NCI-H1105 treated with DMSO at 0.1 percent for 48 hours (cell line): ENCODE data around the gene EEF1AKMT2.
"Not testable (repeated sequence)": the region's sequence is repeated elsewhere in the genome, so short reads cannot be mapped to it uniquely, and the experiment has no call there.

ENCODE experiments used
- DNase-seq: peaks from one replicate; lab custom pipeline; 2025; lab: John Stamatoyannopoulos, UW

Gene EEF1AKMT2

DNA sequence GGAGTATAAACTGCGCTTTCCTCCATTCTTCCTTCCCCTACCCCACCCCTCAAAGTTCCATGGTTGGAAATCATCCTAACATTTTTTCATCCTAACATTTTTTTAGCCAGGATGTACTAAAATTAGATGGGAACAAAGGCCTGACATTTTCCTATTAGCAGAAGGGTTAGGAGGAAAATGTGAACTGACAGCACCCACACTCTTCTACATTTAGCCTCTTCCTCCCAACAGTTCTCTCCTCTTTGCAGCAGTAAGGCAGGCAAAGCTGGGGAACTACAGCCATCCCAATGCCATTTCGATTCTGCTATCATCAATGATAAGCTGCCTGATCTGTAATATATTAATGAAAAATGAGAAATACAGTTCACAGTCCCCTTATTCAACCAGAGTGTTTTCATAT lies 36.1 kb downstream of the EEF1AKMT2 start:
- no peak for DNase-seq

DNA sequence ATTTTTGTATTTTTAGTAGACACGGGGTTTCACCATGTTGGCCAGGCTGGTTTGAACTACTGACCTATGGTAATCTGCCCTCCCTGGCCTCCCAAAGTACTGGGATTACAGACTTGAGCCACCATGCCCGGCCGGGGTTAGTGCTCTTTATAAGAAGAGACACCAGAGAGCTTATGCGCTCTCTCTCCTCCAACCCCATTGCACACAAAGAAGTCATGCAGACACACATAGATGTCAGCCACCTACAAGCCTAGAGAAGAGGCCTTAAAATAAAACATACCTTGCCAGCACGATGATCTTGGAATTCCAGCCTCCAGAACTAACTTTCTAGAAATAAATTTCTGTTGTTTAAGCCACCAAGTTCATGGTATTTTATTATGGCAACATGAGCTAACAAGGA lies 37.5 kb downstream of the EEF1AKMT2 start:
- DNase-seq, result no peak

DNA sequence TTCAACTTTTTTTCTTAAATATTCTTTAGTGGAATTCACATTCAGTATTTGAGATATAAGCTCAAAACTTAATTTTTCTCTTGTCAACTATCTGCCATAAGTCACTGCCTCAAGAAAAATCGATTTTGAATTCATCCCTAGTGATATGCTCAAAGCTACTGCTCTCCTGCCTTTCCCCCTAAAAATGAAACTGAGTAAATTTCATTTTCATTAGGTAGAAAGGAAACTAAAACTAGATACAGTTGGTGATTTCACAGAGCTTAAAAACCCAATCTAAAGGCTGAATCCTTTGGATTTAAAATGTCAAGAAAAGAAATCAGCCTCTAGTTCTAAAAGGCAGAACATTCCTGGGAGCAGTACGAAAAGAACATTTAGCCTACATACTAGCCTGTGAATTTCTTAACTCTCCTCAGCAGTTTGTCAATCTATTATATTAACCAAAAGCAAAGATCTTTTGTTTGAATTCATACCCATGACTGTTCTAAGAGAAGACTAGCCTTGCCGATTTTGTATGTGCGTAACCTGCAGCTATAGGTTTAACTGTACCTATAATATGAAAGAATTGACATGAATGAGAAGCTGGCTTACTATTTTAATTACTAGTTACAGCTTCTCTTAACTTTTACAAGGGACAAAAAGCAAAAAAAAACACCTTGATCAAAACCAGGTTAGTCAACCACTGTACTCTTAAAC lies 42.6 kb downstream of the EEF1AKMT2 start:
- no peak for DNase-seq

DNA sequence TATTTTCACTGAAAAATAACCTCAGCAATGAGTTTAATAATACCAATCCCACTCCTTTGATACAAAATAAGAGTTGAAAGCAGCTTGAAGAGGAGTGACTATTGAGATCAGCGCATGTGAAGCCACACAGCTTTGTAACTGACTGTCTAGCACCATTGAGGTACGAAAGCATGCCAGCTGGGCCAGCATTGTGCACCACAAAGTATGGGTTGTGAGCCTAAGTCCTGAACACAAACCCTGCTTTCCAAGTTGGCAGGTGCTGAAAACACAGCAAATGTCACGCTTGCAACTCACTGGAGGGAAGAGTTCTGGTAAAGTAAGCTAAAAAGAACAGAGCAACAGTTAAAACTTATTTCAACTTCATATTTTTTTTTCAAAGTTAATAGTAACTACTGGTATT lies 43.5 kb downstream of the EEF1AKMT2 start:
- no peak for DNase-seq

DNA sequence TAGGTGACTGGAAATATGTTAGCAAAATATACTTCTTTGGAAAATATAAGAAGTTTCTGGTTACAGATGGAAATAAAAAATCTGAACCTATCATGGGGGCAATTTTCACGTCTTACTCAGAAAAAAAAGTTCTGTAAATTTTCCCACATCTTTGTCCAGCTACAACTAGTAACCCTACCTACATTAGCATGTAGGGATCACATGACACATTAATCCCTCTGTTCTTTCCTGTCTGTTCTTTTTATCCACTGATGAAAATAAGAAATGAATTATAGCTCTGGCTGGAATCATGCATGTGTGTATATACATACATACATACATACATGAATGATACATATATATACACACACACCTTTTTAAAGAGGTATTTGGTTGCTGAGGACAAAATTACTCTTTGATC lies 43.9 kb downstream of the EEF1AKMT2 start:
- no peak for DNase-seq

DNA sequence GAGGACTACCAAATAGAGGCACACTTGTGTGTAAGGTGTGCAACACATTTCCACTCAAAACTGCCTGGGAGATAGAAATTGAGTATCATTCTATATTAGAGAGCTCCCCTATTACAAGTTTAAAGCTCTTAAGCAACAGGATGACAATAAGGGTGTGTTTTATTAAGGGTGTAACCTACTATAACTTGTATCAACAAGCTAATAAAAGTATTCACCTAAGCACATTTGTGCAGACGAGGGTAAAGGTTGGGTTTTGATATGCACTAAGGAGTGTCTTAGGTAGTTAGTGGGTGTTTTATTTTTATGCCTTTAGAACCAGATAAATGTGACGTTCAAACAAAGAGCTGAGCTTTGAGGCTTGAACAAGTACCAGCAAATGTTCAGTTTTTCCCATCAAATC lies 44.7 kb downstream of the EEF1AKMT2 start:
- DNase-seq, result no peak

DNA sequence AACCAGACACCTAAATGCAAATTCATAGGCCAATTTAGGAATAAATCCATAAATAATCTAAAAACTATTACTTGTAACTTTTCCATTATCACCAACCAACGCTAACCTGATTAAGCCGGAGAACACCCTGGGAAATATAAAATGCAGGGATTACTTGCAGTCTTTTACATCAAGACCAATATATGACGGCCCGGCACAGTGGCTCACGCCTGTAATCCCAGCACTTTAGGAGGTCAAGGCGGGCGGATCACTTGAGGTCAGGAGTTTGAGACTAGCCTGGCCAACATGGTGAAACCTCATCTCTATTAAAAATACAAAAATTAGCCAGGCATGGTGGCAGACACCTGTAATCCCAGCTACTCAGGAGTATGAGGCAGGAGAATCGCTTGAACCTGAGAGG lies 45.2 kb downstream of the EEF1AKMT2 start:
- not testable (repeated sequence) for DNase-seq

DNA sequence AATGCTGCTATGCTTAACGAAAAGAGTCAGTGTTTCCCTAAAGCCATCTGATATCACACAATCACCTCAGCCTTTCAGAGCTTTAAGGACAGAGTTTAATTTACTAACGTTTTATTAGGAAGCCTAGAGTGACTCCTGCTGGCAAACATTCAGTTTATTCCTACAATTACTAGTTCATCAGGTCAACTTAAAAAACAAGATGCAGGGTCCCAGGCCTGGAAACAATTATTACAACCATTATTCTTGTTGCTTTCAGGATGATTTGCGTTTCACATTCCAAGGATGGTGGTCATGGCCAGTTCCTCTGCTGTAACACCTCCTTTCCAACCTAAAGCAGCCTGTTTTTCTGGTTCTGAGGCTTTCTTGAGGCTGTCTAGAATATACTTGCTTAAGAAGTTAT lies 46.0 kb downstream of the EEF1AKMT2 start:
- peak; percentile 26 for DNase-seq

DNA sequence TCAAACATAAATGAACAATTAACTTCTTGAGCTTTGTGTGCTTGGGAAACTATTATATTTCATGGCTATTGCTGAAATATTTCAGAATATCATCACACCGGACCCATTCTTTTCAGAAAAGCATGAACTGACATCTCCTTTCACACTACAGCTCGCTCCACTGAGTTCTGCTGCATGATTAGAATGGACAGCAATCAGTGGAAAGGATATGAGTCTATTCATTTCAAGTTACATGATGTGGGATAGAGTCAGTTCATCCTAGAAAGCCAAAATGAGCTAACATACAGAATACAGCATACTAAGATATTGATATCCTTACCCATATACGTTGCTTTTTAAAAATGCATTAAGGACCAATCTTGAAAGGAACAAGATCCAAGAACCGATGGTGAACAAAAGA lies 46.4 kb downstream of the EEF1AKMT2 start:
- no peak for DNase-seq

DNA sequence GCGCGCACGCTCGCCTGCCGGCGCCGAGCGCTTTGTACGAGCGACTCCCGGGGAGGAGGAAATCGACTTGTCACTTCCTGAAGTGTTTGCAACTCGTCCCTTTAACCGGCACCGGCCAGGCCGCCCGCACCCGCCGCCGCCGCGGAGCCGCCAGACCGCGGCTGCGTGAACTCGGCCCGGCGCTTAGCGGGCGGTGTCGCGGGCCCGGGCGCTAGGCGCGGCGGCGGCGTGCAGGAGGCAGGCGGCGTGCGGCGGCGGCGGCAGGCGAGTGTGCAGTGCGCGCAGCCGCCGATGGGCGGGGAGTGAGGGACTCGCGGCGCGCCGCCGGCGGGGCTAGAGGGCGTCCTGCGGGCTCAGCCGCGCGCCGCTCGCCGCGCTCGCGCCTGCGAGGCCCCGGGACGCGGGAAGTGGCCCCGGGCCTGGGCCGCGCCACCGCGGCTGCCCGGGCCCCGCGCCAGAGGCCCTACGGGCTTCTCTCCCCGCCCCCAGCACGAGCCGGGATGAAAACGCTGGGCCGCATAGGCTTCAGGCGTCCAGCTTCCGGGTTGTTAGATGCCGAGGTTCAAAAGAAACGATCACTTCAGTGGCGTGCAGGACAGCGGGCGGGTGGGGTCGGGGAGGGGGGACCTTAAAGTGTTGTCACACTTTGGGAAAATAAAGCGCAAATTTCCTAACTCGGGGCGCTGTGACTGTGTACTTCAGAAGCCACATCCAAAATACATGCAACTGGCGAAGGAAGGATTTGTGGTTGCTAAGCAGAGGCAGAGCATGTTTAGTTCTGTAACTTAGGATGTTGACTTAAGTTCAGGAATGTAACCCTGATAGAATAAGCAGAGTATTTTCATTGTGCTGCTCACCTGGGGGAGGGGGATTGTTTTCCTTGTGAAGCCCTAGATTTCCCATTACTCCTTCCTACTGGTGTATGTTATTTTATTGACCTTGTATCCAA lies 47.3 kb downstream of the EEF1AKMT2 start, which contains the start of gene FAM53B:
Gene FAM53B, minus strand, starts transcription at position 277 of the 949 bp plus-strand sequence. CDS start 37,665 bp downstream, outside the sequence.
- peak; percentile 50 for DNase-seq

DNA sequence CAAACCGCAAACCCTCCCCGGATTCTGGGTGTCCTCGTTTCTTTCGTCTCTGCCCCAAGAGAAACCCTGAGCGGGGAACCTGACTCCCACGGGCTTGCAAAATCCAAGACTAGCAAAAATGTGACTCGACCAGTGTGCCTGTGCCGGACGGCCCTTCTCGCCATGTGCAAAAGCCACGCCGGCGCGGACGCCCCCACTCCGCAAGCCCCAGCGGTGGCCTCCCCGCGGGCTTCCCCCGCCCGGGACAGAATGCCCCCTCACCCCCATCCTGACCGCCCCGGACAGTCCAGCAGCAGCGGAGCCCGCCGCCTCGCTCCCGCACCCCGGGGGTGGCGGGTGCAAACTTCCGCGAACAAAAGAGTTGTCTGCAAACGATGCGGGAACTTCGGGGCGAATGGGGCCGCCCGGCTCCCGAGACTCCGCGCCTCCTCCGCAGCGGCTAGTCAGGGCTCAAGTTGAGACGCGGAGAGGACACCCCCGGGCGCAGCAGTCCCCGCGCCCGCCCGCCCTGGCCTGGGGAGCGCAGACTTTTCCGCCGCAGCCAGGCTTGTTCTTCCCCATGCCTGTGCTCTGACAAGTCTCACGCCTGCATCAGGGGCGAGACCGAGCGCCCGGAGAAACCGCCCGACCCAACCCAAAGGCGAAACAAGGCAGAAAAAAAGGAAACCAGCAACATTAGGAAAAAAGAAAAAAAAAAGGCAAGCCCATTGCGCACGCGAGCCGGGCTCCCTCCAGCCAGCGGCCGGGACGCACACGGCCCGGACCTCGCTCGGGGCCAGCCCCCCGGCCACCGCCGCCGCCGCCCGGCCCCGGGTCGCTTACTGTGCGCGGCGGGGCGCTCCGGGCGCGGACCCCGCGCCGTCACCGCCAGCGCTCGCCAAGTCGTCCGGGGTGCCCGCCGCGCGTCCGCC lies 48.2 kb downstream of the EEF1AKMT2 start:
- no peak for DNase-seq

DNA sequence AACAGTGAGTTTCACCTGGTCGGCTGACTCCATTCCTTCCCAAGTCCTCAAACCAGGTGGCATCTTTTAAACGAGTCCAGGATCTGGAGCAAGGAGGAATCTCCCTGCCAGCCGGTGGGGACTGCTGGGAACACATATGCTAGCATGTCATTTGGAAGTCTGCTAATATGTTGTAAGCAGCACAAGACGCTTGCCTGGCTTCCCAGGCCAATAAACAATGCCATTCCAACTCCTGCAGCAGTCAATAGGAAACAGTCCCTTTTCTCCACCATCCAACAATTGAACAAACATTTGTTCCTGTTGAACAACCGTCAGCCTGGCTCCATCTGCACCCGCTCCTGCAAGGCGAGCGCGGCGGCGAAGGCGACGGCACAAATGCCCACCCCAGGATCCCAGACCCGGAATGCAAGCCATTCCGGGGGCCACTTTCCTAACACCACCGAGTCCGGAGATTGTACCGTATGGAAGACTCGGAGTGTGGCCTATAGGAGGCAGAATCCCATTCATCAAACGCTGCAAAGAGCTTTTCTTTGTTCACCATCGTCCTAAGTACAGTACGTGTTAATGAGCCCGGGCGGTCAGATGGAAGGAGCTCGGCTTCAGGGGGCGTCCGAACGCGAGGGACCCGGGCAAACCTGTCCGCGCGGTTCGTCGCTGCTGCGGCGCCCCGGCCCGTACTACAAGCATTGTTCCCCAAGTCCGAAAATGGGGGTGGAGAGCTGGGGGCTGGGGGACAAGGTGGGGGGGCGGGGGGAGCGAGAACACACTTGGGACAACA lies 49.1 kb downstream of the EEF1AKMT2 start:
- no peak for DNase-seq

DNA sequence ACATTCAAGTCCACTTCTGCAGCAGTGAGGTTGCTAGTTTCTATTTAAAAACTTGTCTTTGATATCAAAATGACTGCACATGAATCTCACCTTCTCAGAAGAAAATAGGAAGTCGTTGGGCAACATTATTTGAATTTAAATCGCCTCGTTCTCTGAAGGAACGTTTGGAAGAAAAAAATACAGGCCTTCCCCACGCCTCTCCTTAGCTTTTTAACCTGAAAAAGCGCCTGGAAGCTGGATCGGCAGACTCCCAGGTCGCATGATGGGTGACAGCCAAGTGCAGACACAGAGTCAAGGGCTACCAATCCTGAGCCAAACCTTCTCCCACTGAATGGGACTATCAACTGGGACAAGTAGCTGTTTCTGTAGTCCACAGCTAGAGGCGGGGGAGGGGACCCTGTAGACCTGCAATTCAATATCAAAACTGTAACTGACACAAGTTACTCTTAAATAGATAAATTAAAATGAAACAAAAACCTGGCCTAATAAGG lies 49.7 kb downstream of the EEF1AKMT2 start:
- DNase-seq, result no peak

DNA sequence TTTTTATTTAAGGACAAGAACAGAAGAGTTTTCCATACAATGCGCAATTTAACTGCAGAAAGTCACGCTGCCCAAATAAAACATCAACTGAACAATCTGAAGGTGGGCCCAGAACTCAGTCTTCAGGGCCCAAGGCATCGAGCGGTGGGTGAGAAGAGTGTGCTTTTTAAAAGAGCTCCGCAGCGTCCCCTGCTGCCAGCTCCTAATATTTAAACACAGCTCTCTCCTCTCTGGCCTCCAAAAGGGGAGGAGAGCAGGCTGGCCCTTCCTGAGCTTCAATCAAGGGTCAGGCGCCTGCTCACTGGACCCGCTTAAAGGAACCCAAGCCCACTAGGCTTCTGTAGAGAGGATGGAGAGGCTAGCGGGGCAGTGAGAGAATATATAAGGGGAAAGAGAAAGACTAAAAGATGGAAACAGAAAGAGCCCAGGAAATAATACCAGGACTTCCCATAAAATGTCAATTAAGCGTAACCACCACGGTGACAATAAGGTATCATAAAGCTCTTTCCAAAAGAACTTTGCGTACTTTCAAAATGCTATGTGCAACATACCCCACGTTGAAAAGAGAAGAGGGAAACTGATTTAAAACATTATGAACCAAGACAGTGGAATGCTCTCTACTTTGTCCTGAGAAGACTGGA lies 50.3 kb downstream of the EEF1AKMT2 start:
- DNase-seq, result peak; percentile 8

DNA sequence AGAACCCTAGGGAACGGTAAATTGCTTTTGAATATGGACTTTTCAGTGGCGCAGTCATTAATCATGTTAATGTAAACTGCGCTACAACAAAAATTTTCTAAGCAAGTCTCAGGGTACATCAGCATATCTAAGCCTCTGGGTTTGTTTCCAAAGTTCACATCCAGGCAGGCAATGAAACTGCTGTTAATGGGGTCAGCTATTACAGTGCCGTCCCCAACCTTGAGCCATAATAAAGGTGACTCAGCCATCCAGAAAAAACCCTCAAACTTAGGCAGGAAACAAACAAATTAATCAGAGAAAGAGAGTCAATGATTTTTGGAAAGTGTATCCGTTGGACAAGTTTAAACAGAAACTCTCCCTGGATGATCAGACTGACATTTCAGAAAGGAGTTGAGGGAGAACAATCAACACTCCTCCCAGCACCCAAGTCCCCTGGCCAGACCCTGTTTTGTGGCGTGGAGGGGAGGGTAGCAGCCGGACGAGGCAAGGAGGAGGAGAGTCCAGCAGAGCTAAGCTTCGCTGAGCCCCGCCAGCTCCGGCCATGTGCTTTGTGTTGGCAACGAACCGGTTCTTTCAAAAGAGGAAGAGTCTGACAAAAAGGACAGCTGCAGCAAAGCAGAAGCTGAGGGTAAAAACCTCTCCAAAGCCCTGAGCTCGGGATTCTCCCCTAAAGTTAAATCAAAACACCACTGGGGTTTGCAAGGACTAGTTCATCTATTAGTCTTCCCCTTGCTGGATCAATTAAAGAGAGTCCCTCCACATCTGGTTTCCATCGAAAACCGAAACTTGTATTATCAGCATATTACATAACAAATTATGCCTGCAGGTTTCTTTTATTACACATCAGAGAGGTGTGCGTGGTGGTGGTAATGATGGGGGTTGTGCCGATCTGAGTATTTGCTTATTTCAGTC lies 51.1 kb downstream of the EEF1AKMT2 start:
- no peak for DNase-seq

DNA sequence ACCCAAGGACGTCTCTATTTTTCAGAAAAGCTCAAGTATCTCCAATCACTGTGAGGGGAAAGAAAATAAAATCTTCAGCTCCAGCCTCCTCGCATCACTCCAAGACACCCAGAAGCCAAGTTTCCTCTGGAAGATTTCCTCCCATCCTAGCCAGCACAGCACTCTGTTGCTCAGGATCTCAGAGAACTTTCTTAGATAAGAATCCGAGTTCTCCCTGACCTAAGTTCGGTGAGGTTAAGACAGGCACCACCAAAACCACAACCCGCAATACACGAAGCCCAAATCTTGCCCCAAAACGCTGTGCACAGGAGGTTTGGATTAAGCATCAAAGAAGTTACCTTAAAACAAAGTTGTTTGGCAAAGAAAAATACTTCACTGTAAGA lies 51.7 kb downstream of the EEF1AKMT2 start:
- DNase-seq, result no peak

DNA sequence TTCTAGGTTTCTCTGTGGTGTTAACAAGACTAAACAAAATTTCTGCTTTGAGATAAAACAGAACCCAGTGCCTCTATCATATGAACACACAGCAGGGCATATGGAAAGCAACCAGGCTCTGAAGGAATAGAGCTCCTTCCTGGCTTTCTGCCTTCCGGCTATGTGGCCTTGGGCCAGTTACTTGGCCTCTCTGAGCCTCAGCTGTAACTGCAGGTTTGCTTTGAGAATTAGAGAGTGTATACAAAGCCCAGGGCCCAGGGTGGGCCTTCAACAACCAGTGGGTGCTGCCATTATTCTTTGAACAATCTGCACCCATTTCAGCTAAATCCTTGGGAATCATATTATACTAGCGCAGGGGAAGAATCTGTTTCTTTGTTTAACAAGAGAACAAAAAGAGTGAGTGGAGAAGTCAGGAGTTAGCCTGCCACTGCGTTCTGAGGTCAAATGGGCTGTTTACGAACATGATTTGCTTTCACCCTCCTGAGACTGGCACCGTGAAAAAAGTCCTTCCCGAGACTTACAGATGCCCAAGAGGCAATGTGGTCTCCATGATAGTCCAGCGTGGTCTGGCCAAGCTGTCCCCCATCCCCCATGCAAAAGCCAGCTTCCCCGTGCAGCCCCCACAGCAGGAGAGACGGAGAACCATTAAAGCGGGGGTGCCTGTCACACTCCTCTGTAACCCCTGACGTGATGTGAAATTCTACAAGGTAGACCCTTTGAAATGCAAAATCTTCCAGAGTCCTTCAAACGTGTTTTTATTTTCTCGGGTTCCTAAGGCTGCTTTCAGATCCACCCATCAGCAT lies 52.4 kb downstream of the EEF1AKMT2 start:
- DNase-seq, result no peak

DNA sequence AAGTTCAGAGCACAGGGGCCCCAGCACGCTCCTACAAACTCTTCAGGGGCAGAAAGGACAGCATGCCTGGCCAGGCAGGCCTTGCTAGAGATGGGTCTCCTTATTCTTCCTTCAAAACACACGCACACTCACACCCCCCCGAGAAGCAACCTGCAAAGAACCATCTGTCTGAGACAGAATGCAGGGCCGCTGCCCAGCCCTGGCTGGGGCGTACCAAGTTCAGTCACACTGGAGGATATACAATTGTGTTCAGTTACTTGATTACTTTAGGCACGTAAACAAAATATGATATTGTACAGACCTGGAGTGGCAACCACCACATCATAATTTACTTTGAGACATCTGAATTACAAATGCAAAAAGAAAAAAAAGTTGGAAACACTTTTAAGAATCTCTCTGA lies 53.2 kb downstream of the EEF1AKMT2 start:
- no peak for DNase-seq

DNA sequence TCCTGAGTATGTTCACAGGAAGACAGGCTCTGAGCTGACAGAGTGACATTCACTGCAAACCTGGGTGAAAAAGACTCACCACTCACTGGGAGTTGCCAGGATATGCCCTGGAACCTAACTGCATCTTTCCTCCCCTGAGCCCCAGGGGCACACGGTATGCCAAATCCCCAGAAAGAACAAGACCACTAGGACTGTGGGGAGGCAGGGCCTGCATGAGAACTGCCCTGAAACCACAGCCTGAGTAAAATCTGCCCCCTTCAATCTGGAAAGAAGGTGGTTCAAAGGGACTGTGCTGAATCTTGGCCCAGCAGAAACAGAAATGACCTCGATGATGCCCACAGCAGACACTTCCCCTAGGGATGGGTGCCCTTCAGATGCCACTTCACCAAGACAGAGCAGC lies 54.0 kb downstream of the EEF1AKMT2 start:
- DNase-seq, result no peak
